HepG2 (cell line): ENCODE results near the gene TMEM14B. TPM values are rescaled to one million over a fixed set of nuclear protein-coding genes. Genes with fewer than 3 reads are reported as not detected.

Source experiments
- CEBPB ChIP-seq: IDR thresholded peaks from 2 replicates; pipeline ENCODE4 v1.6.1; 2011; ENCODE audit warnings: low read depth, low read length, improper control_type of control experiment, borderline replicate concordance
- HNF4G ChIP-seq, 2 experiments: sonication (generic) in 1 of 2; formaldehyde crosslinking in 1 of 2; IDR thresholded peaks; 2 replicates each; pipeline versions ENCODE4 v1.4.0 to v1.6.1; 2011 to 2020; ENCODE audit warnings: borderline replicate concordance in 2 of 2, low read depth in 2 of 2, mild to moderate bottlenecking in 2 of 2, low read length in 1 of 2, missing genetic modification reagents in 1 of 2, moderate library complexity in 1 of 2
- RERE ChIP-seq: IDR thresholded peaks from 2 replicates; pipeline ENCODE4 v1.6.1; 2016; ENCODE audit warnings: low read depth, missing genetic modification reagents, missing compliant biosample characterization
- SIN3B ChIP-seq: fragments of 150-350 bp; IDR thresholded peaks from 2 replicates; pipeline ENCODE4 v1.6.1; 2014; ENCODE audit warnings: low read length
- ZNF281 ChIP-seq: sonication (generic); formaldehyde crosslinking; IDR thresholded peaks from 2 replicates; pipeline ENCODE4 v1.4.0; 2020; ENCODE audit warnings: missing genetic modification reagents, borderline replicate concordance
- ZNF556 ChIP-seq: sonication (generic); formaldehyde crosslinking; IDR thresholded peaks from 2 replicates; pipeline ENCODE4 v1.4.0; 2020; ENCODE audit warnings: mild to moderate bottlenecking, missing genetic modification reagents, borderline replicate concordance
- ZNF746 ChIP-seq: sonication (generic); formaldehyde crosslinking; IDR thresholded peaks from 2 replicates; pipeline ENCODE4 v1.8.0; 2022; ENCODE audit warnings: mild to moderate bottlenecking, missing genetic modification reagents
- ZNF766 ChIP-seq: sonication (generic); formaldehyde crosslinking; IDR thresholded peaks from 2 replicates; pipeline ENCODE4 v1.5.0; 2020; ENCODE audit warnings: missing genetic modification reagents, borderline replicate concordance
- ZNF788 ChIP-seq: sonication (generic); formaldehyde crosslinking; IDR thresholded peaks from 2 replicates; pipeline ENCODE4 v1.5.0; 2020; ENCODE audit warnings: mild to moderate bottlenecking, missing genetic modification reagents, borderline replicate concordance
- ZNF790 ChIP-seq: sonication (generic); formaldehyde crosslinking; IDR thresholded peaks from 2 replicates; pipeline ENCODE4 v1.8.0; 2022; ENCODE audit warnings: missing genetic modification reagents, mild to moderate bottlenecking, borderline replicate concordance
- polyA plus RNA-seq, 8 experiments: library from polyadenylated mRNA; depleted of rRNA in 3 of 8; stranded (reverse) in 7 of 8; unstranded in 1 of 8; fragments of >200 nt; fragmentation: Illumina TruSeq in 4 of 8; extraction: Trizol in 4 of 8; gene quantifications; 2 replicates each; pipeline versions ENCODE4 v1.2.1 to v1.2.3, GENCODE V29; 2011 to 2016; ENCODE audit warnings: low read depth in 4 of 8, missing spikeins in 1 of 8, mixed read lengths in 1 of 8; ENCODE audit not compliant: insufficient read depth in 1 of 8
- total RNA-seq, 5 experiments: library from RNA; depleted of rRNA; stranded (reverse); fragments of >200 nt; fragmentation: Illumina TruSeq; extraction: Trizol; gene quantifications; 2 replicates each; pipeline ENCODE4 v1.2.3, GENCODE V29; 2016; ENCODE audit warnings: low read depth in 1 of 5
- TF ChIP-seq, protein P1 (sequence below): sonication (generic); formaldehyde crosslinking; IDR thresholded peaks from 2 replicates; pipeline ENCODE4 v1.5.1; 2020; ENCODE audit warnings: missing genetic modification reagents, mild to moderate bottlenecking, borderline replicate concordance
- TF ChIP-seq, protein P2 (sequence below): sonication (generic); formaldehyde crosslinking; conservative IDR thresholded peaks from 2 replicates; pipeline ENCODE4 v1.8.0; 2022; ENCODE audit warnings: low read depth, missing genetic modification reagents

The TMEM14B gene
- total and polyA plus RNA-seq, 2 of the 13 experiments (the other 11 are each of a cell fraction or from before 2014, with no cell fraction given): 133 to 200 TPM

DNA sequence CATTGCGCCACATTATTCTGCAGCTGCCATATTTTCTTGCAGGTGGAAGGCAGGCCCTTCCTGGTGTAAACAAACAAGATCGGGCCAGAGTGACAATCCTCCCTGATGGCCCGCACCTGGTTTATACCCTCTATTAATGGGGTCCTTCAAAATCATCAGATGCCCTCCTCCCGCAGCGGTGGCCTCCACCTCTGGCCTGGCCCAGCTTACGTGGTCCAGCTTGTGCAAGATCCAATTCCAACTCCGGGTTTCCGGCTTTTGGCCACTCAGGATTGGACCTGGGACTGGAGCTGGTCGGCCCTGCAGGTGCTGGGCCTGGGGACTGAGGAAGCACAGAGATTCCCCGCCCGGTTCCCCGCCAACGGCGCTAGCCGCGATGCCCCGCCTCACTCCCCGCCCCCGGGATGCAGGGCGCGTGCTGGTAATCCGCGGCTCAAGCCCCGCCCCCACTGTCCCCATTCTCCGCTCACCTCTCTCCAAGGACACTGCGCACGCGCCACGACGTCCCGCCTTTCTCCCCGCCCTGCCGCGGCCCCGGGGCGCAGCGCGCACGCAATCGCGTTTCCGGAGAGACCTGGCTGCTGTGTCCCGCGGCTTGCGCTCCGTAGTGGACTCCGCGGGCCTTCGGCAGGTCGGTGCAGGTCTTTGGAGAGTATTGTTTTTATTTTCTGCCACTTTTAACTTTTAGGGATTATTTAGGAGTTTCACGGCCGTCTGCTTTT is at the start of gene TMEM14B (continued):
- TF ChIP-seq, protein P1, sequence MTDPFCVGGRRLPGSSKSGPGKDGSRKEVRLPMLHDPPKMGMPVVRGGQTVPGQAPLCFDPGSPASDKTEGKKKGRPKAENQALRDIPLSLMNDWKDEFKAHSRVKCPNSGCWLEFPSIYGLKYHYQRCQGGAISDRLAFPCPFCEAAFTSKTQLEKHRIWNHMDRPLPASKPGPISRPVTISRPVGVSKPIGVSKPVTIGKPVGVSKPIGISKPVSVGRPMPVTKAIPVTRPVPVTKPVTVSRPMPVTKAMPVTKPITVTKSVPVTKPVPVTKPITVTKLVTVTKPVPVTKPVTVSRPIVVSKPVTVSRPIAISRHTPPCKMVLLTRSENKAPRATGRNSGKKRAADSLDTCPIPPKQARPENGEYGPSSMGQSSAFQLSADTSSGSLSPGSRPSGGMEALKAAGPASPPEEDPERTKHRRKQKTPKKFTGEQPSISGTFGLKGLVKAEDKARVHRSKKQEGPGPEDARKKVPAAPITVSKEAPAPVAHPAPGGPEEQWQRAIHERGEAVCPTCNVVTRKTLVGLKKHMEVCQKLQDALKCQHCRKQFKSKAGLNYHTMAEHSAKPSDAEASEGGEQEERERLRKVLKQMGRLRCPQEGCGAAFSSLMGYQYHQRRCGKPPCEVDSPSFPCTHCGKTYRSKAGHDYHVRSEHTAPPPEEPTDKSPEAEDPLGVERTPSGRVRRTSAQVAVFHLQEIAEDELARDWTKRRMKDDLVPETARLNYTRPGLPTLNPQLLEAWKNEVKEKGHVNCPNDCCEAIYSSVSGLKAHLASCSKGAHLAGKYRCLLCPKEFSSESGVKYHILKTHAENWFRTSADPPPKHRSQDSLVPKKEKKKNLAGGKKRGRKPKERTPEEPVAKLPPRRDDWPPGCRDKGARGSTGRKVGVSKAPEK (CRISPR knock-in tag): peak; percentile 94; the same call in 1 of the 2 replicates
- TF ChIP-seq SIN3B: peak; percentile 12; the same call in 1 of the 2 replicates
- no peak for TF ChIP-seq ZNF790 (CRISPR knock-in tag)
- TF ChIP-seq RERE (CRISPR knock-in tag): peak; percentile 41; the same call in 1 of the 2 replicates
- TF ChIP-seq ZNF746 (CRISPR knock-in tag): no peak
- TF ChIP-seq ZNF281 (CRISPR knock-in tag): peak; percentile 78; the same call in 1 of the 2 replicates
- TF ChIP-seq CEBPB: peak; percentile 86
- TF ChIP-seq ZNF788: peak; percentile 97
- peak; percentile 83; the same call in 1 of the 2 replicates for TF ChIP-seq ZNF556 (CRISPR knock-in tag)
- TF ChIP-seq, protein P2, sequence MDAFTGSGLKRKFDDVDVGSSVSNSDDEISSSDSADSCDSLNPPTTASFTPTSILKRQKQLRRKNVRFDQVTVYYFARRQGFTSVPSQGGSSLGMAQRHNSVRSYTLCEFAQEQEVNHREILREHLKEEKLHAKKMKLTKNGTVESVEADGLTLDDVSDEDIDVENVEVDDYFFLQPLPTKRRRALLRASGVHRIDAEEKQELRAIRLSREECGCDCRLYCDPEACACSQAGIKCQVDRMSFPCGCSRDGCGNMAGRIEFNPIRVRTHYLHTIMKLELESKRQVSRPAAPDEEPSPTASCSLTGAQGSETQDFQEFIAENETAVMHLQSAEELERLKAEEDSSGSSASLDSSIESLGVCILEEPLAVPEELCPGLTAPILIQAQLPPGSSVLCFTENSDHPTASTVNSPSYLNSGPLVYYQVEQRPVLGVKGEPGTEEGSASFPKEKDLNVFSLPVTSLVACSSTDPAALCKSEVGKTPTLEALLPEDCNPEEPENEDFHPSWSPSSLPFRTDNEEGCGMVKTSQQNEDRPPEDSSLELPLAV: no peak; the same call in 1 of the 2 replicates
- peak; percentile 5; the same call in 1 of the 2 replicates for TF ChIP-seq HNF4G (IDR thresholded peaks at IDR 0.05; ENCODE audit: borderline replicate concordance, low read depth, low read length)
- TF ChIP-seq HNF4G (CRISPR knock-in tag; IDR thresholded peaks at IDR 0.05; ENCODE audit: borderline replicate concordance, low read depth): peak; percentile 82; the same call in 1 of the 2 replicates
- TF ChIP-seq ZNF766 (CRISPR knock-in tag): no peak
